WTC11 (cell line): ENCODE data around the gene FKBP5. TPM values are rescaled to one million over a fixed set of nuclear protein-coding genes. Genes with fewer than 3 reads are reported as not detected.

ENCODE experiments used
- ATAC-seq: fragments of 200-7000 bp; cut with Tn5 transposase; 2 replicates; pipeline ENCODE4 v1.10.0; 2021; ENCODE audit warnings: mild to moderate bottlenecking, moderate library complexity
- CTCF ChIA-PET: fragments of 300-600 bp; sonication (Branson Sonifier 250); formaldehyde crosslinking; loops from one replicate; lab custom pipeline; 2021; ENCODE audit warnings: antibody characterized with exemption; lab: Charles Lee
- POLR2A ChIA-PET: fragments of 350-600 bp; sonication (Branson Sonifier 250); formaldehyde crosslinking; loops from one replicate; lab custom pipeline; 2021; ENCODE audit warnings: antibody characterized with exemption; lab: Charles Lee
- DNase-seq: peaks from one replicate; pipeline ENCODE4 v3.0.0; 2021; ENCODE audit warnings: low spot score
- H3K27ac Mint-ChIP-seq: 2 replicates; pipeline ENCODE4 v1.8.0; 2021; ENCODE audit warnings: mixed read lengths
- H3K27me3 Mint-ChIP-seq: 2 replicates; pipeline ENCODE4 v1.8.0; 2021; ENCODE audit warnings: low read depth, mild to moderate bottlenecking, moderate library complexity, mixed read lengths
- H3K36me3 Mint-ChIP-seq: 2 replicates; pipeline ENCODE4 v1.8.0; 2021; ENCODE audit warnings: mixed read lengths
- H3K4me1 Mint-ChIP-seq: 2 replicates; pipeline ENCODE4 v1.8.0; 2022; ENCODE audit warnings: mixed read lengths
- H3K4me3 Mint-ChIP-seq: 2 replicates; pipeline ENCODE4 v1.8.0; 2021; ENCODE audit warnings: mild to moderate bottlenecking, moderate library complexity, mixed read lengths
- H3K9me3 Mint-ChIP-seq: 2 replicates; pipeline ENCODE4 v1.8.0; 2021; ENCODE audit warnings: mixed read lengths
- CBFB ChIP-seq: sonication (generic); formaldehyde crosslinking; IDR thresholded peaks from 2 replicates; pipeline ENCODE4 v1.8.1; 2022; ENCODE audit warnings: mild to moderate bottlenecking, low read depth, missing genetic modification reagents
- FOXP1 ChIP-seq: sonication (generic); formaldehyde crosslinking; IDR thresholded peaks from 2 replicates; pipeline ENCODE4 v1.8.0; 2022; ENCODE audit warnings: missing genetic modification reagents, mild to moderate bottlenecking, moderate library complexity, borderline replicate concordance
- IRF2 ChIP-seq: sonication (generic); formaldehyde crosslinking; IDR thresholded peaks from 2 replicates; pipeline ENCODE4 v1.8.0; 2022; ENCODE audit warnings: low read depth, missing genetic modification reagents, borderline replicate concordance
- KAT7 ChIP-seq: sonication (generic); formaldehyde crosslinking; IDR thresholded peaks from 2 replicates; pipeline ENCODE4 v1.8.1; 2023; ENCODE audit warnings: missing genetic modification reagents, mild to moderate bottlenecking, borderline replicate concordance
- NFYB ChIP-seq: sonication (generic); formaldehyde crosslinking; conservative IDR thresholded peaks from 2 replicates; pipeline ENCODE4 v1.8.0; 2022; ENCODE audit warnings: low read depth, missing genetic modification reagents
- NR2C2 ChIP-seq: sonication (generic); formaldehyde crosslinking; IDR thresholded peaks from 2 replicates; pipeline ENCODE4 v1.8.0; 2022; ENCODE audit warnings: mild to moderate bottlenecking, missing genetic modification reagents
- SOX15 ChIP-seq: fragments of 250-450 bp; sonication (Bioruptor Pico); IDR thresholded peaks from 2 replicates; pipeline ENCODE4 v1.9.0; 2021; ENCODE audit warnings: mild to moderate bottlenecking
- USF2 ChIP-seq: sonication (generic); formaldehyde crosslinking; IDR thresholded peaks from 2 replicates; pipeline ENCODE4 v1.8.1; 2023; ENCODE audit warnings: mild to moderate bottlenecking, missing genetic modification reagents, moderate library complexity
- ZNF121 ChIP-seq: sonication (generic); formaldehyde crosslinking; IDR thresholded peaks from 2 replicates; pipeline ENCODE4 v1.8.0; 2023; ENCODE audit warnings: missing genetic modification reagents
- total RNA-seq: library from RNA; stranded (reverse); gene quantifications from 3 replicates; pipeline ENCODE4 v1.2.3, GENCODE V29; 2021
- TF ChIP-seq, protein P1 (sequence below): fragments of 250-450 bp; sonication (Bioruptor Pico); IDR thresholded peaks from 2 replicates; pipeline ENCODE4 v1.9.0; 2021; ENCODE audit warnings: mild to moderate bottlenecking, borderline replicate concordance
- TF ChIP-seq, protein P2 (sequence below): sonication (generic); formaldehyde crosslinking; IDR thresholded peaks from 2 replicates; pipeline ENCODE4 v1.8.1; 2023; ENCODE audit warnings: mild to moderate bottlenecking, missing genetic modification reagents, moderate library complexity
- TF ChIP-seq, protein P3 (sequence below): sonication (generic); formaldehyde crosslinking; IDR thresholded peaks from 2 replicates; pipeline ENCODE4 v1.8.0; 2022; ENCODE audit warnings: mild to moderate bottlenecking, missing genetic modification reagents
- TF ChIP-seq, protein P4 (sequence below): sonication (generic); formaldehyde crosslinking; IDR thresholded peaks from 2 replicates; pipeline ENCODE4 v1.8.0; 2023; ENCODE audit warnings: mild to moderate bottlenecking, missing genetic modification reagents
- TF ChIP-seq, protein P5 (sequence below): sonication (generic); formaldehyde crosslinking; IDR thresholded peaks from 2 replicates; pipeline ENCODE4 v1.8.1; 2022; ENCODE audit warnings: missing genetic modification reagents, borderline replicate concordance

Gene FKBP5
- total RNA-seq, 1 experiment from 2014 or later, result 27.2 TPM

GRCh38 chr6:35718911-35719381 is 30.2 kb upstream of the FKBP5 start (continued):
- TF ChIP-seq, protein P1, sequence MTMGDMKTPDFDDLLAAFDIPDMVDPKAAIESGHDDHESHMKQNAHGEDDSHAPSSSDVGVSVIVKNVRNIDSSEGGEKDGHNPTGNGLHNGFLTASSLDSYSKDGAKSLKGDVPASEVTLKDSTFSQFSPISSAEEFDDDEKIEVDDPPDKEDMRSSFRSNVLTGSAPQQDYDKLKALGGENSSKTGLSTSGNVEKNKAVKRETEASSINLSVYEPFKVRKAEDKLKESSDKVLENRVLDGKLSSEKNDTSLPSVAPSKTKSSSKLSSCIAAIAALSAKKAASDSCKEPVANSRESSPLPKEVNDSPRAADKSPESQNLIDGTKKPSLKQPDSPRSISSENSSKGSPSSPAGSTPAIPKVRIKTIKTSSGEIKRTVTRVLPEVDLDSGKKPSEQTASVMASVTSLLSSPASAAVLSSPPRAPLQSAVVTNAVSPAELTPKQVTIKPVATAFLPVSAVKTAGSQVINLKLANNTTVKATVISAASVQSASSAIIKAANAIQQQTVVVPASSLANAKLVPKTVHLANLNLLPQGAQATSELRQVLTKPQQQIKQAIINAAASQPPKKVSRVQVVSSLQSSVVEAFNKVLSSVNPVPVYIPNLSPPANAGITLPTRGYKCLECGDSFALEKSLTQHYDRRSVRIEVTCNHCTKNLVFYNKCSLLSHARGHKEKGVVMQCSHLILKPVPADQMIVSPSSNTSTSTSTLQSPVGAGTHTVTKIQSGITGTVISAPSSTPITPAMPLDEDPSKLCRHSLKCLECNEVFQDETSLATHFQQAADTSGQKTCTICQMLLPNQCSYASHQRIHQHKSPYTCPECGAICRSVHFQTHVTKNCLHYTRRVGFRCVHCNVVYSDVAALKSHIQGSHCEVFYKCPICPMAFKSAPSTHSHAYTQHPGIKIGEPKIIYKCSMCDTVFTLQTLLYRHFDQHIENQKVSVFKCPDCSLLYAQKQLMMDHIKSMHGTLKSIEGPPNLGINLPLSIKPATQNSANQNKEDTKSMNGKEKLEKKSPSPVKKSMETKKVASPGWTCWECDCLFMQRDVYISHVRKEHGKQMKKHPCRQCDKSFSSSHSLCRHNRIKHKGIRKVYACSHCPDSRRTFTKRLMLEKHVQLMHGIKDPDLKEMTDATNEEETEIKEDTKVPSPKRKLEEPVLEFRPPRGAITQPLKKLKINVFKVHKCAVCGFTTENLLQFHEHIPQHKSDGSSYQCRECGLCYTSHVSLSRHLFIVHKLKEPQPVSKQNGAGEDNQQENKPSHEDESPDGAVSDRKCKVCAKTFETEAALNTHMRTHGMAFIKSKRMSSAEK (CRISPR knock-in tag), result no peak
- no peak for TF ChIP-seq IRF2 (CRISPR knock-in tag)
- TF ChIP-seq, protein P2, sequence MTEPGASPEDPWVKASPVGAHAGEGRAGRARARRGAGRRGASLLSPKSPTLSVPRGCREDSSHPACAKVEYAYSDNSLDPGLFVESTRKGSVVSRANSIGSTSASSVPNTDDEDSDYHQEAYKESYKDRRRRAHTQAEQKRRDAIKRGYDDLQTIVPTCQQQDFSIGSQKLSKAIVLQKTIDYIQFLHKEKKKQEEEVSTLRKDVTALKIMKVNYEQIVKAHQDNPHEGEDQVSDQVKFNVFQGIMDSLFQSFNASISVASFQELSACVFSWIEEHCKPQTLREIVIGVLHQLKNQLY, result no peak

GRCh38 chr6:35718375-35718736 is 29.6 kb upstream of the FKBP5 start:
- no peaks in the 10 kb centered on the region for H3K36me3 Mint-ChIP-seq
- no peak overlapping the region for H3K4me3 Mint-ChIP-seq
- DNase-seq, result no peak
- CTCF ChIA-PET, result interaction anchor here (1.0 to 2.6 kb wide), 4 partner anchors 9 to 134 kb away, joined by 3 to 13 read pairs (median 4); partner anchors contain the start of gene ARMC12
- POLR2A ChIA-PET, result interaction anchor here (1.3 to 2.0 kb wide), 3 partner anchors 10 to 47 kb away, joined by 3 to 8 read pairs (median 5); no protein-coding TSS in a partner anchor
- no peaks in the 10 kb centered on the region; the same call in none of the 2 replicates for H3K27me3 Mint-ChIP-seq
- peak overlapping the region; percentile 64 for H3K27ac Mint-ChIP-seq
- peak; percentile 54 for ATAC-seq
- TF ChIP-seq USF2 (no peak), FOXP1 (no peak), NR2C2 (CRISPR knock-in tag) (no peak), SOX15 (CRISPR knock-in tag) (no peak), KAT7 (CRISPR knock-in tag) (no peak), NFYB (no peak), ZNF121 (no peak), CBFB (CRISPR knock-in tag) (no peak)
- TF ChIP-seq, protein P3, sequence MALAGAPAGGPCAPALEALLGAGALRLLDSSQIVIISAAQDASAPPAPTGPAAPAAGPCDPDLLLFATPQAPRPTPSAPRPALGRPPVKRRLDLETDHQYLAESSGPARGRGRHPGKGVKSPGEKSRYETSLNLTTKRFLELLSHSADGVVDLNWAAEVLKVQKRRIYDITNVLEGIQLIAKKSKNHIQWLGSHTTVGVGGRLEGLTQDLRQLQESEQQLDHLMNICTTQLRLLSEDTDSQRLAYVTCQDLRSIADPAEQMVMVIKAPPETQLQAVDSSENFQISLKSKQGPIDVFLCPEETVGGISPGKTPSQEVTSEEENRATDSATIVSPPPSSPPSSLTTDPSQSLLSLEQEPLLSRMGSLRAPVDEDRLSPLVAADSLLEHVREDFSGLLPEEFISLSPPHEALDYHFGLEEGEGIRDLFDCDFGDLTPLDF (CRISPR knock-in tag), result no peak
- TF ChIP-seq, protein P4, sequence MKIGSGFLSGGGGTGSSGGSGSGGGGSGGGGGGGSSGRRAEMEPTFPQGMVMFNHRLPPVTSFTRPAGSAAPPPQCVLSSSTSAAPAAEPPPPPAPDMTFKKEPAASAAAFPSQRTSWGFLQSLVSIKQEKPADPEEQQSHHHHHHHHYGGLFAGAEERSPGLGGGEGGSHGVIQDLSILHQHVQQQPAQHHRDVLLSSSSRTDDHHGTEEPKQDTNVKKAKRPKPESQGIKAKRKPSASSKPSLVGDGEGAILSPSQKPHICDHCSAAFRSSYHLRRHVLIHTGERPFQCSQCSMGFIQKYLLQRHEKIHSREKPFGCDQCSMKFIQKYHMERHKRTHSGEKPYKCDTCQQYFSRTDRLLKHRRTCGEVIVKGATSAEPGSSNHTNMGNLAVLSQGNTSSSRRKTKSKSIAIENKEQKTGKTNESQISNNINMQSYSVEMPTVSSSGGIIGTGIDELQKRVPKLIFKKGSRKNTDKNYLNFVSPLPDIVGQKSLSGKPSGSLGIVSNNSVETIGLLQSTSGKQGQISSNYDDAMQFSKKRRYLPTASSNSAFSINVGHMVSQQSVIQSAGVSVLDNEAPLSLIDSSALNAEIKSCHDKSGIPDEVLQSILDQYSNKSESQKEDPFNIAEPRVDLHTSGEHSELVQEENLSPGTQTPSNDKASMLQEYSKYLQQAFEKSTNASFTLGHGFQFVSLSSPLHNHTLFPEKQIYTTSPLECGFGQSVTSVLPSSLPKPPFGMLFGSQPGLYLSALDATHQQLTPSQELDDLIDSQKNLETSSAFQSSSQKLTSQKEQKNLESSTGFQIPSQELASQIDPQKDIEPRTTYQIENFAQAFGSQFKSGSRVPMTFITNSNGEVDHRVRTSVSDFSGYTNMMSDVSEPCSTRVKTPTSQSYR (CRISPR knock-in tag), result no peak
- TF ChIP-seq, protein P5, sequence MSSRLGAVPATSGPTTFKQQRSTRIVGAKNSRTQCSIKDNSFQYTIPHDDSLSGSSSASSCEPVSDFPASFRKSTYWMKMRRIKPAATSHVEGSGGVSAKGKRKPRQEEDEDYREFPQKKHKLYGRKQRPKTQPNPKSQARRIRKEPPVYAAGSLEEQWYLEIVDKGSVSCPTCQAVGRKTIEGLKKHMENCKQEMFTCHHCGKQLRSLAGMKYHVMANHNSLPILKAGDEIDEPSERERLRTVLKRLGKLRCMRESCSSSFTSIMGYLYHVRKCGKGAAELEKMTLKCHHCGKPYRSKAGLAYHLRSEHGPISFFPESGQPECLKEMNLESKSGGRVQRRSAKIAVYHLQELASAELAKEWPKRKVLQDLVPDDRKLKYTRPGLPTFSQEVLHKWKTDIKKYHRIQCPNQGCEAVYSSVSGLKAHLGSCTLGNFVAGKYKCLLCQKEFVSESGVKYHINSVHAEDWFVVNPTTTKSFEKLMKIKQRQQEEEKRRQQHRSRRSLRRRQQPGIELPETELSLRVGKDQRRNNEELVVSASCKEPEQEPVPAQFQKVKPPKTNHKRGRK (CRISPR knock-in tag), result no peak
- no peaks in the 10 kb centered on the region for H3K9me3 Mint-ChIP-seq
- peaks cover 53% of the 10 kb centered on the region for H3K4me1 Mint-ChIP-seq
